Measurements from ENCODE around the gene STIM1.
"Not testable (repeated sequence)": the region's sequence is repeated elsewhere in the genome, so short reads cannot be mapped to it uniquely, and the experiment has no call there.

STIM1 gene

GRCh38 chr11:4026389-4026788, 170.9 kb downstream of the STIM1 start:
- DNase-seq (ENCODE audit: low read depth), result no peak

GRCh38 chr11:4027746-4028145, 172.3 kb downstream of the STIM1 start:
- DNase-seq (ENCODE audit: low read depth), result no peak

GRCh38 chr11:4030197-4030596, 174.7 kb downstream of the STIM1 start:
- no peak for DNase-seq (ENCODE audit: low read depth)

- DNase-seq (ENCODE audit: low read depth), result no peak
These were observed 176.6 kb downstream of the STIM1 start for GRCh38 chr11:4032097-4032496.

- no peak for DNase-seq (ENCODE audit: low read depth)
These were observed 180.5 kb downstream of the STIM1 start for GRCh38 chr11:4035985-4036384.

GRCh38 chr11:4039011-4039410, 183.5 kb downstream of the STIM1 start:
- peak; percentile 41 for DNase-seq (ENCODE audit: low read depth)

GRCh38 chr11:4040461-4040860, 185.0 kb downstream of the STIM1 start:
- no peak for DNase-seq (ENCODE audit: low read depth)

- no peak for DNase-seq (ENCODE audit: low read depth)
These were observed 186.4 kb downstream of the STIM1 start for GRCh38 chr11:4041731-4042391.

- DNase-seq (ENCODE audit: low read depth), result no peak
These were observed 189.6 kb downstream of the STIM1 start for GRCh38 chr11:4044976-4045646.

- no peak for DNase-seq (ENCODE audit: low read depth)
These were observed 192.9 kb downstream of the STIM1 start for GRCh38 chr11:4048340-4048739.

- no peak for DNase-seq (ENCODE audit: low read depth)
These were observed 193.5 kb downstream of the STIM1 start for GRCh38 chr11:4049006-4049405.

- DNase-seq (ENCODE audit: low read depth), result no peak
These were observed 194.7 kb downstream of the STIM1 start for GRCh38 chr11:4050138-4050537.

- DNase-seq (ENCODE audit: low read depth), result not testable (repeated sequence)
These were observed 197.7 kb downstream of the STIM1 start for GRCh38 chr11:4053200-4053599.

GRCh38 chr11:4054643-4055042, 199.2 kb downstream of the STIM1 start:
- DNase-seq (ENCODE audit: low read depth), result no peak

GRCh38 chr11:4059424-4059823, 204.0 kb downstream of the STIM1 start:
- no peak for DNase-seq (ENCODE audit: low read depth)

GRCh38 chr11:4060182-4060923, 204.9 kb downstream of the STIM1 start:
- no peak for DNase-seq (ENCODE audit: low read depth)

GRCh38 chr11:4061700-4062099, 206.2 kb downstream of the STIM1 start:
- no peak for DNase-seq (ENCODE audit: low read depth)

- DNase-seq (ENCODE audit: low read depth), result no peak
These were observed 207.9 kb downstream of the STIM1 start for GRCh38 chr11:4063348-4063747.

GRCh38 chr11:4064278-4064955, 209.0 kb downstream of the STIM1 start:
- DNase-seq (ENCODE audit: low read depth), result no peak

- no peak for DNase-seq (ENCODE audit: low read depth)
These were observed 209.6 kb downstream of the STIM1 start for GRCh38 chr11:4065086-4065485.

GRCh38 chr11:4065601-4066377, 210.3 kb downstream of the STIM1 start:
- DNase-seq (ENCODE audit: low read depth), result no peak

GRCh38 chr11:4066910-4067309, 211.4 kb downstream of the STIM1 start:
- no peak for DNase-seq (ENCODE audit: low read depth)
